Measurements from ENCODE around the gene TAF3.

GRCh38 chr10:8023851-8024250 lies 205.5 kb downstream of the TAF3 start:
- no peak for TF ChIP-seq ZNF23 (tag by site-specific recombination; IDR thresholded peaks at IDR 0.05; ENCODE audit: borderline replicate concordance)
- no peak for TF ChIP-seq PATZ1 (tag by site-specific recombination; IDR thresholded peaks at IDR 0.05)
- TF ChIP-seq ZNF391 (tag by site-specific recombination; IDR thresholded peaks at IDR 0.05; ENCODE audit: borderline replicate concordance, low read depth), result no peak
- TF ChIP-seq CTCF (tag by site-specific recombination; IDR thresholded peaks at IDR 0.05), result no peak
- TF ChIP-seq ZBTB11 (tag by site-specific recombination; conservative IDR thresholded peaks at IDR 0.05; ENCODE audit: low read depth), result no peak
- TF ChIP-seq ZNF747 (tag by site-specific recombination; IDR thresholded peaks at IDR 0.05), result no peak
- TF ChIP-seq ZNF211 (tag by site-specific recombination; IDR thresholded peaks at IDR 0.05; ENCODE audit: low read depth), result no peak
- TF ChIP-seq ZBTB44 (tag by site-specific recombination; IDR thresholded peaks at IDR 0.05), result no peak

Data from HEK293 (cell line).